Thyroid gland (tissue), 4 donors: ENCODE measurements around the gene WNT5B.

Experiments
- POLR2A ChIP-seq, 2 donors: fragments of 450-650 bp; IDR thresholded peaks; one replicate each; pipeline ENCODE4 v1.6.1; 2017; ENCODE audit warnings: antibody characterized with exemption in 2 of 2, mild to moderate bottlenecking in 2 of 2, moderate library complexity in 1 of 2
- TF ChIP-seq, protein P1 (sequence below), 6 experiments: fragments of 200-600 bp in 3 of 6; fragments of 450-650 bp in 3 of 6; sonication (generic) in 3 of 6; IDR thresholded peaks; one replicate each; pipeline ENCODE4 v1.5.1; 2016 to 2019; ENCODE audit warnings: antibody characterized with exemption in 6 of 6, mild to moderate bottlenecking in 2 of 6, inconsistent platforms in 1 of 6, moderate library complexity in 1 of 6

DNA sequence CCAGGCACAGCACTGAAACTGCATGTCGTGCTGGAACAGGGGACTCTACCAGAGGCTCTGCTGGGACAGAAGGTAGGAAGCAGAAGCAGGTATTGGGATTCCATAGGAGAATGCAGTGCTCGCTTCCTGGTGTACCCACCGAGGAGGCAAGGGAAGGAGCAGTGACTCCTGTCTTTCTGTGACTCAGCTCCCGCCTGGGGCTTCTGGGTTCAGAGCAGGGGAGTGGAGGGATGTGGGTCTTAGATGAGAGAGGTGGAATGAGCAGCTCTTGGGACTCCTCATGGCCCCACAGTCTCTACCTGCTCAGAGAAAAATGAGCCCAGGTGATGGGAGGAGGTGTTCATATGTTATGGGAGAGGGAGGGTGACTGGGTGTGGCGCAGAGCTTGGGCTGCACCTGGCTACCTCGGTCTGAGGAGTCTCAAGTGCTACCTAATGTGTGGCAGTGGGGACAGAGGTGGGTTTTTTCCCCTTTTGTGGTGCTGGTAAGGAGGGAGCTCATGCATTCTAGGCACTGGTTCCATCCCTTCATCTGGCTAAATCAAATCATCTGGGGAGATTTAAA, 26.3 kb downstream of the WNT5B start:
- TF ChIP-seq POLR2A (IDR thresholded peaks at IDR 0.05), result no peak
- TF ChIP-seq, protein P1, sequence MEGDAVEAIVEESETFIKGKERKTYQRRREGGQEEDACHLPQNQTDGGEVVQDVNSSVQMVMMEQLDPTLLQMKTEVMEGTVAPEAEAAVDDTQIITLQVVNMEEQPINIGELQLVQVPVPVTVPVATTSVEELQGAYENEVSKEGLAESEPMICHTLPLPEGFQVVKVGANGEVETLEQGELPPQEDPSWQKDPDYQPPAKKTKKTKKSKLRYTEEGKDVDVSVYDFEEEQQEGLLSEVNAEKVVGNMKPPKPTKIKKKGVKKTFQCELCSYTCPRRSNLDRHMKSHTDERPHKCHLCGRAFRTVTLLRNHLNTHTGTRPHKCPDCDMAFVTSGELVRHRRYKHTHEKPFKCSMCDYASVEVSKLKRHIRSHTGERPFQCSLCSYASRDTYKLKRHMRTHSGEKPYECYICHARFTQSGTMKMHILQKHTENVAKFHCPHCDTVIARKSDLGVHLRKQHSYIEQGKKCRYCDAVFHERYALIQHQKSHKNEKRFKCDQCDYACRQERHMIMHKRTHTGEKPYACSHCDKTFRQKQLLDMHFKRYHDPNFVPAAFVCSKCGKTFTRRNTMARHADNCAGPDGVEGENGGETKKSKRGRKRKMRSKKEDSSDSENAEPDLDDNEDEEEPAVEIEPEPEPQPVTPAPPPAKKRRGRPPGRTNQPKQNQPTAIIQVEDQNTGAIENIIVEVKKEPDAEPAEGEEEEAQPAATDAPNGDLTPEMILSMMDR (IDR thresholded peaks at IDR 0.05), result no peak
